GM12878 (cell line): ENCODE data around the gene KRTAP13-4. TPM values are rescaled to one million over a fixed set of nuclear protein-coding genes. Genes with fewer than 3 reads are reported as not detected.

Experiments used
- ATAC-seq: fragments of 200-7000 bp; cut with Tn5 transposase; 3 replicates; pipeline ENCODE4 v1.9.1; 2020; ENCODE audit warnings: mild to moderate bottlenecking, moderate library complexity
- BruUV-seq: library from RNA; stranded (reverse); fragments of 400-500 nt; replicated peaks from 2 replicates; lab custom pipeline; 2021; lab: Mats Ljungman, UMichigan
- CTCF ChIA-PET: fragments of 300-600 bp; sonication (Branson Sonifier 250); formaldehyde crosslinking; extraction: SDS; loops from one replicate; lab custom pipeline; 2021; ENCODE audit warnings: inconsistent platforms; lab: Yijun Ruan, JAX
- POLR2A ChIA-PET: fragments of 350-600 bp; formaldehyde crosslinking; extraction: SDS; loops from one replicate; lab custom pipeline; 2021; ENCODE audit warnings: inconsistent platforms; lab: Charles Lee
- RAD21 ChIA-PET: fragments of 300-600 bp; sonication (Branson Sonifier 250); formaldehyde crosslinking; loops from one replicate; lab custom pipeline; 2023; ENCODE audit warnings: antibody characterized with exemption; ENCODE audit not compliant: unreplicated experiment; lab: Charles Lee
- SMC1A ChIA-PET: fragments of 300-600 bp; sonication (Branson Sonifier 250); formaldehyde crosslinking; loops from one replicate; lab custom pipeline; 2023; ENCODE audit not compliant: unreplicated experiment, uncharacterized antibody; lab: Charles Lee
- DNase-seq: peaks from one replicate; pipeline ENCODE4 v3.0.0-alpha.2; 2011; ENCODE audit warnings: low read depth, low spot score
- FAIRE-seq: peaks from 3 replicates; lab custom pipeline; 2011; peaks lifted over from hg19 to GRCh38; lab: Jason Lieb, UNC
- H2AFZ ChIP-seq: 2 replicates; pipeline ENCODE4 v1.6.0; 2011; ENCODE audit warnings: low read depth, low read length, control low read depth; ENCODE audit not compliant: control insufficient read depth
- H3K27ac ChIP-seq: 2 replicates; pipeline ENCODE4 v1.5.1; 2011; ENCODE audit warnings: control low read depth; ENCODE audit not compliant: control insufficient read depth, insufficient read depth
- H3K27me3 ChIP-seq, 2 experiments: replicated peaks in 1 of 2; 2 replicates each; pipeline versions ENCODE4 v1.6.0 to v1.6.1; 2011; ENCODE audit warnings: low read length in 1 of 2; ENCODE audit not compliant: control insufficient read depth in 2 of 2, insufficient read depth in 2 of 2
- H3K36me3 ChIP-seq, 2 experiments: 2 replicates each; pipeline ENCODE4 v1.5.1; 2011; ENCODE audit warnings: low read length in 1 of 2; ENCODE audit not compliant: control insufficient read depth in 2 of 2, insufficient read depth in 2 of 2
- H3K4me1 ChIP-seq: 2 replicates; pipeline ENCODE4 v1.6.1; 2011; ENCODE audit warnings: mild to moderate bottlenecking, low read length, moderate library complexity, mixed read lengths; ENCODE audit not compliant: control insufficient read depth, insufficient read depth
- H3K4me2 ChIP-seq: 2 replicates; pipeline ENCODE4 v1.6.0; 2011; ENCODE audit warnings: control low read depth; ENCODE audit not compliant: control insufficient read depth, insufficient read depth
- H3K4me3 ChIP-seq: fragments of 200-600 bp; sonication (generic); 2 replicates; pipeline ENCODE4 v1.5.1; 2016
- H3K79me2 ChIP-seq: 2 replicates; pipeline ENCODE4 v1.6.0; 2011; ENCODE audit warnings: low read length; ENCODE audit not compliant: control insufficient read depth, insufficient read depth
- H3K9ac ChIP-seq: 2 replicates; pipeline ENCODE4 v1.8.0; 2011; ENCODE audit warnings: low read length, control low read depth, mixed read lengths; ENCODE audit not compliant: control insufficient read depth, insufficient read depth
- H3K9me3 ChIP-seq: replicated peaks from 3 replicates; pipeline ENCODE4 v1.5.1; 2011; ENCODE audit warnings: mild to moderate bottlenecking, low read length; ENCODE audit not compliant: control insufficient read depth, insufficient read depth
- H4K20me1 ChIP-seq: 2 replicates; pipeline ENCODE4 v1.6.0; 2011; ENCODE audit not compliant: control insufficient read depth, insufficient read depth
- ASH2L ChIP-seq: fragments of 300-600, 200-600 bp; sonication (generic); IDR thresholded peaks from 2 replicates; pipeline ENCODE4 v1.6.1; 2017; ENCODE audit warnings: low read depth, mild to moderate bottlenecking, borderline replicate concordance
- IKZF2 ChIP-seq, 2 experiments: fragments of 450-650 bp; IDR thresholded peaks; 2 replicates each; pipeline ENCODE4 v1.6.1; 2017; ENCODE audit warnings: mild to moderate bottlenecking in 2 of 2, moderate library complexity in 2 of 2
- MXI1 ChIP-seq: fragments of 150-350 bp; IDR thresholded peaks from 2 replicates; pipeline ENCODE4 v1.6.1; 2011; ENCODE audit warnings: low read depth, mild to moderate bottlenecking, inconsistent platforms, low read length, improper control_type of control experiment
- SREBF1 ChIP-seq: IDR thresholded peaks from 2 replicates; pipeline ENCODE4 v1.6.1; 2012; ENCODE audit warnings: mild to moderate bottlenecking, low read length
- TBL1XR1 ChIP-seq: IDR thresholded peaks from 2 replicates; pipeline ENCODE4 v1.6.1; 2012; ENCODE audit warnings: low read depth, low read length, improper control_type of control experiment
- WGBS: methylation state at CpG from one replicate; pipeline ENCODE4 v1.1.6; 2016; ENCODE audit warnings: low lambda C conversion rate; ENCODE audit not compliant: insufficient replicate concordance, insufficient coverage; ENCODE audit errors: missing lambda C conversion rate; 5-methylcytosine and 5-hydroxymethylcytosine counted together
- in situ Hi-C: fragments of 300-500 bp; cut with MboI; formaldehyde crosslinking; loops from 9 replicates; pipeline ENCODE4 v1.14.3; 2018; ENCODE audit warnings: mixed read lengths
- intact Hi-C: fragments of 100-400 bp; cut with micrococcal nuclease; formaldehyde crosslinking; loops from one replicate; pipeline ENCODE4 v1.14.2; 2022; ENCODE audit not compliant: unreplicated experiment
- polyA plus RNA-seq, 11 experiments: library from polyadenylated mRNA; depleted of rRNA in 4 of 11; unstranded in 6 of 11; stranded (reverse) in 5 of 11; fragments of >200 nt; fragmentation: Nextera tagmentation in 4 of 11; fragmentation: Illumina TruSeq in 1 of 11; extraction: Ambion mirVana in 4 of 11; extraction: Trizol in 1 of 11; gene quantifications; 1 replicate in 1 of 11; 2 replicates in 10 of 11; pipeline versions ENCODE4 v1.2.1 to v1.2.3, GENCODE V29; 2011 to 2016; ENCODE audit warnings: inconsistent platforms in 2 of 11, missing spikeins in 2 of 11, low read depth in 1 of 11
- total RNA-seq, 4 experiments: library from RNA; depleted of rRNA in 3 of 4; stranded (reverse); fragments of >200 nt in 3 of 4; fragmentation: Illumina TruSeq in 1 of 4; extraction: Trizol in 1 of 4; gene quantifications; 2 replicates each; pipeline versions ENCODE4 v1.2.1 to v1.2.3, GENCODE V29; 2013 to 2021
- TF ChIP-seq, protein P1 (sequence below), 3 experiments: IDR thresholded peaks in 2 of 3; conservative IDR thresholded peaks in 1 of 3; 2 replicates each; pipeline ENCODE4 v1.5.1; 2011; ENCODE audit warnings: low read depth in 3 of 3, low read length in 3 of 3, mild to moderate bottlenecking in 3 of 3, control low read depth in 2 of 3, moderate library complexity in 2 of 3, inconsistent platforms in 1 of 3, mixed read lengths in 1 of 3; ENCODE audit not compliant: control insufficient read depth in 2 of 3, insufficient read depth in 1 of 3; ENCODE audit errors: extremely low read depth in 1 of 3
- TF ChIP-seq, protein P2 (sequence below): fragments of 450-650 bp; IDR thresholded peaks from 2 replicates; pipeline ENCODE4 v1.6.1; 2017; ENCODE audit warnings: low read depth, mild to moderate bottlenecking, moderate library complexity
- TF ChIP-seq, protein P3 (sequence below): IDR thresholded peaks from 2 replicates; pipeline ENCODE4 v1.6.1; 2012; ENCODE audit warnings: mild to moderate bottlenecking, low read depth, low read length

KRTAP13-4 gene
- total and polyA plus RNA-seq, 10 of the 15 experiments (the other 5 are each of a cell fraction or from before 2014, with no cell fraction given) = not detected

DNA sequence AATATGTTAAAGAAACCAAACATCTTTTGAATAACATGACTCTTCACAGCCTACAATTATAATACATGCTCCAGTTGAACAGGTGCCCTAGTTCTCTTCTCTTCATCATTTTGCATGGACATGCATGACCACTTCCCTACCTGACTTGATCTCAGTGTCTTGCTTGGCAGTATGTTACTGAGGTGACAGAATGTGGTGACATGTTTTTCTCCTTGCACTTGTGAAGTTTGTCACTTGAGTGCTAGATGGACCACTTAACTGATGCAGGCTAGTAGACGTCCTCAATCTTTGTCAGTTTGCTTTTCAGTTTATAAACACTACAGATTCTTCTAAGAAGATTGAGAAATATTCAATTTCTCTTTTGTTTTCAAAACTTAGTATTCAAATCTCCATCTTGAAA lies 47.8 kb upstream of the KRTAP13-4 start:
- ChIA-PET POLR2A (no interaction called here), CTCF (no interaction called here), SMC1A (no interaction called here), RAD21 (no interaction called here)
- Histone ChIP-seq H4K20me1 (no peaks in the 10 kb centered on the region), H3K27me3 (no peaks in the 10 kb centered on the region), H3K36me3 (no peaks in the 10 kb centered on the region), H3K9ac (no peak overlapping the region), H3K4me3 (no peak overlapping the region), H3K27ac (no peak overlapping the region), H3K4me2 (no peak overlapping the region), H3K9me3 (no peaks in the 10 kb centered on the region), H2AFZ (no peak overlapping the region), H3K4me1 (no peaks in the 10 kb centered on the region), H3K79me2 (no peaks in the 10 kb centered on the region)
- 0% methylated on average over 1 of the region's 1 CpG for WGBS
- DNase-seq (no peak), FAIRE-seq (no peak), ATAC-seq (no peak)
- intact Hi-C loops (no loop called here), in situ Hi-C loops (no loop called here)
- TF ChIP-seq, protein P1, sequence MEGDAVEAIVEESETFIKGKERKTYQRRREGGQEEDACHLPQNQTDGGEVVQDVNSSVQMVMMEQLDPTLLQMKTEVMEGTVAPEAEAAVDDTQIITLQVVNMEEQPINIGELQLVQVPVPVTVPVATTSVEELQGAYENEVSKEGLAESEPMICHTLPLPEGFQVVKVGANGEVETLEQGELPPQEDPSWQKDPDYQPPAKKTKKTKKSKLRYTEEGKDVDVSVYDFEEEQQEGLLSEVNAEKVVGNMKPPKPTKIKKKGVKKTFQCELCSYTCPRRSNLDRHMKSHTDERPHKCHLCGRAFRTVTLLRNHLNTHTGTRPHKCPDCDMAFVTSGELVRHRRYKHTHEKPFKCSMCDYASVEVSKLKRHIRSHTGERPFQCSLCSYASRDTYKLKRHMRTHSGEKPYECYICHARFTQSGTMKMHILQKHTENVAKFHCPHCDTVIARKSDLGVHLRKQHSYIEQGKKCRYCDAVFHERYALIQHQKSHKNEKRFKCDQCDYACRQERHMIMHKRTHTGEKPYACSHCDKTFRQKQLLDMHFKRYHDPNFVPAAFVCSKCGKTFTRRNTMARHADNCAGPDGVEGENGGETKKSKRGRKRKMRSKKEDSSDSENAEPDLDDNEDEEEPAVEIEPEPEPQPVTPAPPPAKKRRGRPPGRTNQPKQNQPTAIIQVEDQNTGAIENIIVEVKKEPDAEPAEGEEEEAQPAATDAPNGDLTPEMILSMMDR (IDR thresholded peaks at IDR 0.05 in 2 of 3, conservative IDR thresholded peaks at IDR 0.05 in 1 of 3; ENCODE audit: control insufficient read depth in 2 of 3, extremely low read depth in 1 of 3, insufficient read depth in 1 of 3, low read depth in 3 of 3, low read length in 3 of 3) = no peak
- TF ChIP-seq ASH2L = no peak
- TF ChIP-seq IKZF2 (IDR thresholded peaks at IDR 0.05) = no peak
- TF ChIP-seq MXI1 = no peak
- TF ChIP-seq TBL1XR1 = no peak
- TF ChIP-seq, protein P2, sequence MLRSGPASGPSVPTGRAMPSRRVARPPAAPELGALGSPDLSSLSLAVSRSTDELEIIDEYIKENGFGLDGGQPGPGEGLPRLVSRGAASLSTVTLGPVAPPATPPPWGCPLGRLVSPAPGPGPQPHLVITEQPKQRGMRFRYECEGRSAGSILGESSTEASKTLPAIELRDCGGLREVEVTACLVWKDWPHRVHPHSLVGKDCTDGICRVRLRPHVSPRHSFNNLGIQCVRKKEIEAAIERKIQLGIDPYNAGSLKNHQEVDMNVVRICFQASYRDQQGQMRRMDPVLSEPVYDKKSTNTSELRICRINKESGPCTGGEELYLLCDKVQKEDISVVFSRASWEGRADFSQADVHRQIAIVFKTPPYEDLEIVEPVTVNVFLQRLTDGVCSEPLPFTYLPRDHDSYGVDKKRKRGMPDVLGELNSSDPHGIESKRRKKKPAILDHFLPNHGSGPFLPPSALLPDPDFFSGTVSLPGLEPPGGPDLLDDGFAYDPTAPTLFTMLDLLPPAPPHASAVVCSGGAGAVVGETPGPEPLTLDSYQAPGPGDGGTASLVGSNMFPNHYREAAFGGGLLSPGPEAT = no peak
- TF ChIP-seq SREBF1 = no peak
- TF ChIP-seq, protein P3, sequence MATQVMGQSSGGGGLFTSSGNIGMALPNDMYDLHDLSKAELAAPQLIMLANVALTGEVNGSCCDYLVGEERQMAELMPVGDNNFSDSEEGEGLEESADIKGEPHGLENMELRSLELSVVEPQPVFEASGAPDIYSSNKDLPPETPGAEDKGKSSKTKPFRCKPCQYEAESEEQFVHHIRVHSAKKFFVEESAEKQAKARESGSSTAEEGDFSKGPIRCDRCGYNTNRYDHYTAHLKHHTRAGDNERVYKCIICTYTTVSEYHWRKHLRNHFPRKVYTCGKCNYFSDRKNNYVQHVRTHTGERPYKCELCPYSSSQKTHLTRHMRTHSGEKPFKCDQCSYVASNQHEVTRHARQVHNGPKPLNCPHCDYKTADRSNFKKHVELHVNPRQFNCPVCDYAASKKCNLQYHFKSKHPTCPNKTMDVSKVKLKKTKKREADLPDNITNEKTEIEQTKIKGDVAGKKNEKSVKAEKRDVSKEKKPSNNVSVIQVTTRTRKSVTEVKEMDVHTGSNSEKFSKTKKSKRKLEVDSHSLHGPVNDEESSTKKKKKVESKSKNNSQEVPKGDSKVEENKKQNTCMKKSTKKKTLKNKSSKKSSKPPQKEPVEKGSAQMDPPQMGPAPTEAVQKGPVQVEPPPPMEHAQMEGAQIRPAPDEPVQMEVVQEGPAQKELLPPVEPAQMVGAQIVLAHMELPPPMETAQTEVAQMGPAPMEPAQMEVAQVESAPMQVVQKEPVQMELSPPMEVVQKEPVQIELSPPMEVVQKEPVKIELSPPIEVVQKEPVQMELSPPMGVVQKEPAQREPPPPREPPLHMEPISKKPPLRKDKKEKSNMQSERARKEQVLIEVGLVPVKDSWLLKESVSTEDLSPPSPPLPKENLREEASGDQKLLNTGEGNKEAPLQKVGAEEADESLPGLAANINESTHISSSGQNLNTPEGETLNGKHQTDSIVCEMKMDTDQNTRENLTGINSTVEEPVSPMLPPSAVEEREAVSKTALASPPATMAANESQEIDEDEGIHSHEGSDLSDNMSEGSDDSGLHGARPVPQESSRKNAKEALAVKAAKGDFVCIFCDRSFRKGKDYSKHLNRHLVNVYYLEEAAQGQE = no peak
- no TSS peak for BruUV-seq
